GM03348 (cell line): ENCODE data around the gene HIC2.
"Not testable (repeated sequence)": the region's sequence is repeated elsewhere in the genome, so short reads cannot be mapped to it uniquely, and the experiment has no call there.

Source experiments
- DNase-seq: peaks from one replicate; pipeline ENCODE4 v3.0.0; 2012; ENCODE audit warnings: low spot score

Gene HIC2

GRCh38 chr22:21493789-21494782, 76.9 kb downstream of the HIC2 start:
- not testable (repeated sequence) for DNase-seq

- DNase-seq: not testable (repeated sequence)
Measured at GRCh38 chr22:21497984-21498383, 80.8 kb downstream of the HIC2 start.

GRCh38 chr22:21498489-21498888, 81.3 kb downstream of the HIC2 start:
- DNase-seq: not testable (repeated sequence)

GRCh38 chr22:21499623-21500506, 82.7 kb downstream of the HIC2 start:
- not testable (repeated sequence) for DNase-seq
